ENCODE results near the gene DNAAF1. TPM values are rescaled to one million over a fixed set of nuclear protein-coding genes. Genes with fewer than 3 reads are reported as not detected.

The DNAAF1 gene
- polyA plus RNA-seq, 1 of the 3 experiments (the other 2 are of a cell fraction) = 0.35 TPM

GRCh38 chr16:84226026-84226425, 80.9 kb downstream of the DNAAF1 start:
- CTCF ChIA-PET = interaction anchor here (1.0 to 1.4 kb wide), 3 partner anchors 9 to 160 kb away, joined by 3 to 4 read pairs (median 3); partner anchors contain the start of gene TAF1C
- Histone ChIP-seq H3K27me3 (ENCODE audit: insufficient read depth) (no peaks in the 10 kb centered on the region), H3K4me1 (ENCODE audit: control insufficient read depth in 1 of 2, insufficient read depth in 2 of 2, low read depth in 1 of 2, low read length in 1 of 2) (peaks cover 5 to 21% of the 10 kb centered on the region in 2 experiments; a peak in 2 of 4 replicates), H3K4me2 (no peak overlapping the region), H3K9me3 (no peaks in the 10 kb centered on the region), H3K4me3 (ENCODE audit: low read depth in 2 of 2, low read length in 1 of 2) (no peak overlapping the region), H3K9me2 (no peaks in the 10 kb centered on the region), H3F3A (replicated peaks; ENCODE audit: insufficient read depth) (peaks cover 3% of the 10 kb centered on the region), H3K79me2 (ENCODE audit: insufficient read depth) (no peaks in the 10 kb centered on the region), H3K27ac (ENCODE audit: low read depth in 2 of 2, low read length in 1 of 2) (no peak overlapping the region), H3K9ac (no peak overlapping the region), H4K20me1 (ENCODE audit: insufficient read depth) (no peaks in the 10 kb centered on the region), H3K36me3 (replicated peaks in 1 of 2; ENCODE audit: control insufficient read depth in 1 of 2, insufficient read depth in 2 of 2, low read length in 1 of 2) (no peaks in the 10 kb centered on the region), H2AFZ (ENCODE audit: low read depth) (no peak overlapping the region)
- WGBS (ENCODE audit: low lambda C conversion rate) = 93% methylated on average over 7 of the region's 8 CpGs
- no peak for TF ChIP-seq POLR2AphosphoS5 (IDR thresholded peaks at IDR 0.05; ENCODE audit: low read depth, low read length)
- no peak for TF ChIP-seq FOXM1 (IDR thresholded peaks at IDR 0.05; ENCODE audit: low read depth)
- no peak for DNase-seq
- POLR2A ChIA-PET = no interaction called here

Other genes with a start within 250 kb of the DNAAF1 start
- gene MLYCD, start 246.2 kb upstream of the DNAAF1 start, polyA plus RNA-seq (2012; rRNA removed) = 2.4 and 2.7 TPM in 2 replicates
- 4.8 and 5.2 TPM in 2 replicates for gene OSGIN1, start 192.1 kb upstream of the DNAAF1 start, polyA plus RNA-seq (2012; rRNA removed)
- 0.54 and 0.58 TPM in 2 replicates for gene NECAB2, start 177.1 kb upstream of the DNAAF1 start, polyA plus RNA-seq (2012; rRNA removed)
- 0.08 TPM in 1 of 2 replicates, not detected in the other for gene SLC38A8, start 102.5 kb upstream of the DNAAF1 start, polyA plus RNA-seq (2012; rRNA removed)
- 81.6 and 84.9 TPM in 2 replicates for gene MBTPS1, start 28.4 kb upstream of the DNAAF1 start, polyA plus RNA-seq (2012; rRNA removed)
- 14.5 and 19.3 TPM in 2 replicates for gene HSDL1, start 131 bp upstream of the DNAAF1 start, polyA plus RNA-seq (2012; rRNA removed)
- 49.3 and 56.1 TPM in 2 replicates for gene TAF1C, start 41.7 kb downstream of the DNAAF1 start, polyA plus RNA-seq (2012; rRNA removed)
- gene ADAD2, start 45.8 kb downstream of the DNAAF1 start, polyA plus RNA-seq (2012; rRNA removed) = not detected in 2 replicates
- gene KCNG4, start 94.7 kb downstream of the DNAAF1 start, polyA plus RNA-seq (2012; rRNA removed) = 0.02 TPM in 1 of 2 replicates, not detected in the other
- 0.03 and 0.23 TPM in 2 replicates for gene WFDC1, start 149.6 kb downstream of the DNAAF1 start, polyA plus RNA-seq (2012; rRNA removed)
- gene ATP2C2, start 223.2 kb downstream of the DNAAF1 start, polyA plus RNA-seq (2012; rRNA removed) = 0.33 and 0.47 TPM in 2 replicates